MM.1S (cell line): Measurements from ENCODE around the gene C17orf50.

Source experiments
- DNase-seq: peaks from one replicate; pipeline ENCODE4 v3.0.0-alpha.2; 2015
- H2AFZ ChIP-seq: fragments of 300-600 bp; sonication (generic); 2 replicates; pipeline ENCODE4 v1.6.0; 2016; ENCODE audit warnings: antibody characterized with exemption, low read length
- H3F3A ChIP-seq: fragments of 300-600 bp; sonication (generic); 2 replicates; pipeline ENCODE4 v1.6.1; 2016; ENCODE audit warnings: mild to moderate bottlenecking, antibody characterized with exemption, low read length, moderate library complexity, mixed read lengths; ENCODE audit not compliant: insufficient read depth
- H3K27ac ChIP-seq: fragments of 300-600 bp; sonication (generic); 2 replicates; pipeline ENCODE4 v1.5.1; 2016; ENCODE audit warnings: mild to moderate bottlenecking, low read length
- H3K27me3 ChIP-seq: fragments of 300-600 bp; sonication (generic); replicated peaks from 2 replicates; pipeline ENCODE4 v1.6.0; 2016; ENCODE audit warnings: low read length; ENCODE audit not compliant: insufficient read depth
- H3K36me3 ChIP-seq: fragments of 300-600 bp; sonication (generic); replicated peaks from 2 replicates; pipeline ENCODE4 v1.6.1; 2016; ENCODE audit warnings: mild to moderate bottlenecking, low read length, mixed read lengths; ENCODE audit not compliant: insufficient read depth
- H3K4me1 ChIP-seq: fragments of 300-600 bp; sonication (generic); 2 replicates; pipeline ENCODE4 v1.6.1; 2016; ENCODE audit warnings: low read length, mixed read lengths
- H3K4me2 ChIP-seq: fragments of 300-600 bp; sonication (generic); 2 replicates; pipeline ENCODE4 v1.6.0; 2016; ENCODE audit warnings: low read depth, low read length
- H3K4me3 ChIP-seq: fragments of 300-600 bp; sonication (generic); 2 replicates; pipeline ENCODE4 v1.5.1; 2016; ENCODE audit warnings: low read length, mixed read lengths
- H3K79me2 ChIP-seq: fragments of 300-600 bp; sonication (generic); 2 replicates; pipeline ENCODE4 v1.6.1; 2016; ENCODE audit warnings: mixed run types, low read length, mixed read lengths
- H3K9ac ChIP-seq: fragments of 300-600 bp; sonication (generic); 2 replicates; pipeline ENCODE4 v1.6.1; 2016; ENCODE audit warnings: low read length, mixed read lengths
- H3K9me2 ChIP-seq: fragments of 300-600 bp; sonication (generic); replicated peaks from 2 replicates; pipeline ENCODE4 v1.6.1; 2016; ENCODE audit warnings: mild to moderate bottlenecking, low read length, mixed read lengths; ENCODE audit not compliant: insufficient read depth
- H3K9me3 ChIP-seq: fragments of 300-600 bp; sonication (generic); replicated peaks from 2 replicates; pipeline ENCODE4 v1.6.1; 2016; ENCODE audit warnings: mild to moderate bottlenecking, low read length, mixed read lengths; ENCODE audit not compliant: insufficient read depth
- H4K20me1 ChIP-seq: fragments of 300-600 bp; sonication (generic); 2 replicates; pipeline ENCODE4 v1.6.1; 2016; ENCODE audit warnings: mild to moderate bottlenecking, low read length, moderate library complexity, mixed read lengths; ENCODE audit not compliant: insufficient read depth
- CTCF ChIP-seq: fragments of 300-600 bp; sonication (generic); IDR thresholded peaks from 2 replicates; pipeline ENCODE4 v1.5.1; 2016; ENCODE audit warnings: antibody characterized with exemption, low read length, mixed read lengths
- EZH2 ChIP-seq: fragments of 300-600 bp; sonication (generic); optimal IDR thresholded peaks from 2 replicates; pipeline ENCODE3; 2017; ENCODE audit warnings: low read depth, mild to moderate bottlenecking, antibody characterized with exemption, low read length, mixed read lengths
- EZH2phosphoT487 ChIP-seq: fragments of 300-600 bp; sonication (generic); IDR thresholded peaks from 2 replicates; pipeline ENCODE4 v1.6.1; 2018; ENCODE audit warnings: antibody characterized with exemption, low read length

Gene C17orf50

GRCh38 chr17:35714988-35715387, 45.7 kb upstream of the C17orf50 start:
- Histone ChIP-seq H3K27me3 (no peaks in the 10 kb centered on the region), H3K27ac (no peak overlapping the region), H3F3A (no peaks in the 10 kb centered on the region), H3K36me3 (no peaks in the 10 kb centered on the region), H3K4me1 (peaks cover 13% of the 10 kb centered on the region), H3K4me2 (no peak overlapping the region), H3K79me2 (no peaks in the 10 kb centered on the region), H4K20me1 (no peaks in the 10 kb centered on the region), H3K9me3 (no peaks in the 10 kb centered on the region), H2AFZ (no peak overlapping the region), H3K9ac (no peak overlapping the region), H3K4me3 (no peak overlapping the region), H3K9me2 (no peaks in the 10 kb centered on the region)
- no peak for TF ChIP-seq EZH2phosphoT487
- no peak for TF ChIP-seq EZH2
- TF ChIP-seq CTCF, result no peak
- no peak for DNase-seq

GRCh38 chr17:35715416-35715815, 45.3 kb upstream of the C17orf50 start:
- Histone ChIP-seq H3K4me3 (no peak overlapping the region), H3K9me2 (no peaks in the 10 kb centered on the region), H3K9me3 (no peaks in the 10 kb centered on the region), H3K36me3 (no peaks in the 10 kb centered on the region), H3F3A (no peaks in the 10 kb centered on the region), H3K27me3 (no peaks in the 10 kb centered on the region), H3K9ac (no peak overlapping the region), H3K79me2 (no peaks in the 10 kb centered on the region), H3K4me1 (peaks cover 13% of the 10 kb centered on the region), H2AFZ (no peak overlapping the region), H3K4me2 (no peak overlapping the region), H4K20me1 (no peaks in the 10 kb centered on the region), H3K27ac (no peak overlapping the region)
- no peak for DNase-seq
- TF ChIP-seq EZH2phosphoT487 (no peak), CTCF (no peak), EZH2 (no peak)

- no peak for DNase-seq
- Histone ChIP-seq H3K4me3 (no peak overlapping the region), H4K20me1 (no peaks in the 10 kb centered on the region), H3K9me3 (no peaks in the 10 kb centered on the region), H3K79me2 (no peaks in the 10 kb centered on the region), H3K4me2 (no peak overlapping the region), H2AFZ (no peak overlapping the region), H3F3A (no peaks in the 10 kb centered on the region), H3K9me2 (no peaks in the 10 kb centered on the region), H3K27me3 (no peaks in the 10 kb centered on the region), H3K36me3 (no peaks in the 10 kb centered on the region), H3K9ac (no peak overlapping the region), H3K4me1 (peaks cover 13% of the 10 kb centered on the region), H3K27ac (no peak overlapping the region)
- TF ChIP-seq CTCF, result no peak
Measured at GRCh38 chr17:35716173-35716572, 44.5 kb upstream of the C17orf50 start.
